IMR-90 (cell line): Measurements from ENCODE around the gene MMP26. TPM values are rescaled to one million over a fixed set of nuclear protein-coding genes. Genes with fewer than 3 reads are reported as not detected.

Source experiments
- ATAC-seq: fragments of 200-7000 bp; cut with Tn5 transposase; 2 replicates; pipeline ENCODE4 v1.9.1; 2020; ENCODE audit warnings: low read depth, mild to moderate bottlenecking, moderate library complexity
- BruUV-seq: library from RNA; stranded (reverse); fragments of 400-500 nt; replicated peaks from 2 replicates; lab custom pipeline; 2021; lab: Mats Ljungman, UMichigan
- CTCF ChIA-PET: fragments of 300-600 bp; formaldehyde crosslinking; extraction: SDS; loops from one replicate; lab custom pipeline; 2021; ENCODE audit warnings: antibody characterized with exemption; lab: Yijun Ruan, JAX
- POLR2A ChIA-PET: fragments of 300-600 bp; sonication (Branson Sonifier 250); formaldehyde crosslinking; loops from one replicate; lab custom pipeline; 2022; ENCODE audit warnings: antibody characterized with exemption; ENCODE audit not compliant: unreplicated experiment; lab: Charles Lee
- DNase-seq: peaks from one replicate; pipeline ENCODE4 v3.0.0; 2013
- H2AFZ ChIP-seq: replicated peaks from 2 replicates; pipeline ENCODE3; 2013; ENCODE audit warnings: low read length, mild to moderate bottlenecking; ENCODE audit not compliant: poor library complexity
- H2AK5ac ChIP-seq: 2 replicates; pipeline ENCODE4 v1.6.1; 2013; ENCODE audit warnings: low read depth, low read length, inconsistent platforms
- H2AK9ac ChIP-seq: replicated peaks from 2 replicates; pipeline ENCODE3; 2013; ENCODE audit warnings: mild to moderate bottlenecking, low read depth, low read length, moderate library complexity; ENCODE audit not compliant: poor library complexity
- H2BK120ac ChIP-seq: 2 replicates; pipeline ENCODE4 v1.6.1; 2013; ENCODE audit warnings: low read depth, low read length, inconsistent platforms
- H2BK15ac ChIP-seq: 3 replicates; pipeline ENCODE4 v1.6.1; 2013; ENCODE audit warnings: low read depth, low read length, inconsistent platforms
- H2BK20ac ChIP-seq: 2 replicates; pipeline ENCODE4 v1.6.1; 2013; ENCODE audit warnings: low read depth, mild to moderate bottlenecking, inconsistent platforms, low read length, moderate library complexity
- H2BK5ac ChIP-seq: 2 replicates; pipeline ENCODE4 v1.6.1; 2013; ENCODE audit warnings: mild to moderate bottlenecking, low read depth, low read length, inconsistent platforms; ENCODE audit not compliant: poor library complexity, severe bottlenecking
- H3K14ac ChIP-seq: replicated peaks from 2 replicates; pipeline ENCODE4 v1.6.1; 2013; ENCODE audit warnings: low read depth, low read length, inconsistent platforms
- H3K18ac ChIP-seq: 2 replicates; pipeline ENCODE4 v1.6.1; 2013; ENCODE audit warnings: low read depth, low read length, control low read depth
- H3K23ac ChIP-seq: 2 replicates; pipeline ENCODE4 v1.6.1; 2013; ENCODE audit warnings: low read depth, low read length, inconsistent platforms
- H3K27ac ChIP-seq: 2 replicates; pipeline ENCODE4 v1.5.1; 2013; ENCODE audit warnings: mild to moderate bottlenecking, control low read depth, low read length; ENCODE audit not compliant: insufficient read depth
- H3K27me3 ChIP-seq: 2 replicates; pipeline ENCODE4 v1.6.1; 2013; ENCODE audit warnings: low read length; ENCODE audit not compliant: control insufficient read depth, insufficient read depth
- H3K36me3 ChIP-seq: 2 replicates; pipeline ENCODE4 v1.6.1; 2013; ENCODE audit warnings: low read length, mixed read lengths; ENCODE audit not compliant: control insufficient read depth, insufficient read depth
- H3K4ac ChIP-seq: 2 replicates; pipeline ENCODE4 v1.6.1; 2013; ENCODE audit warnings: low read depth, low read length, inconsistent platforms
- H3K4me1 ChIP-seq: 2 replicates; pipeline ENCODE4 v1.6.1; 2013; ENCODE audit warnings: low read length, mixed read lengths; ENCODE audit not compliant: control insufficient read depth, insufficient read depth
- H3K4me2 ChIP-seq: 2 replicates; pipeline ENCODE4 v1.6.1; 2013; ENCODE audit warnings: low read depth, mild to moderate bottlenecking, control low read depth, low read length, moderate library complexity
- H3K4me3 ChIP-seq: 2 replicates; pipeline ENCODE4 v1.5.1; 2013; ENCODE audit warnings: low read depth, mild to moderate bottlenecking, control low read depth, low read length, moderate library complexity; ENCODE audit not compliant: insufficient read depth
- H3K56ac ChIP-seq: 2 replicates; pipeline ENCODE4 v1.6.1; 2013; ENCODE audit warnings: low read length, inconsistent platforms; ENCODE audit not compliant: insufficient read depth; ENCODE audit errors: extremely low read depth
- H3K79me1 ChIP-seq, 2 experiments: 2 replicates each; pipeline ENCODE4 v1.6.1; 2013; ENCODE audit warnings: low read length in 2 of 2, inconsistent platforms in 1 of 2, low read depth in 1 of 2
- H3K9ac ChIP-seq: 2 replicates; pipeline ENCODE4 v1.6.1; 2013; ENCODE audit warnings: low read depth, low read length, control low read depth
- H3K9me1 ChIP-seq: 2 replicates; pipeline ENCODE4 v1.6.1; 2013; ENCODE audit warnings: low read length, inconsistent platforms; ENCODE audit not compliant: insufficient read depth
- H3K9me3 ChIP-seq: 2 replicates; pipeline ENCODE4 v1.6.1; 2013; ENCODE audit warnings: low read length; ENCODE audit not compliant: control insufficient read depth, insufficient read depth
- H4K20me1 ChIP-seq: 2 replicates; pipeline ENCODE4 v1.6.1; 2013; ENCODE audit warnings: low read length, inconsistent platforms; ENCODE audit not compliant: insufficient read depth
- H4K5ac ChIP-seq: 2 replicates; pipeline ENCODE4 v1.6.1; 2013; ENCODE audit warnings: mild to moderate bottlenecking, low read depth, low read length, control low read depth
- H4K8ac ChIP-seq, 2 experiments: 2 replicates each; pipeline ENCODE4 v1.6.1; 2013; ENCODE audit warnings: low read depth in 2 of 2, low read length in 2 of 2, control low read depth in 1 of 2, inconsistent platforms in 1 of 2
- H4K91ac ChIP-seq: 2 replicates; pipeline ENCODE4 v1.6.1; 2013; ENCODE audit warnings: low read depth, low read length, inconsistent platforms; ENCODE audit not compliant: insufficient read depth
- CHD1 ChIP-seq: IDR thresholded peaks from 2 replicates; pipeline ENCODE4 v1.6.1; 2012; ENCODE audit warnings: low read depth, low read length, improper control_type of control experiment
- ELK1 ChIP-seq: fragments of 150-350 bp; IDR thresholded peaks from 2 replicates; pipeline ENCODE4 v1.6.1; 2016; ENCODE audit warnings: low read depth, mild to moderate bottlenecking, low read length, moderate library complexity, borderline replicate concordance
- MAFK ChIP-seq: IDR thresholded peaks from 2 replicates; pipeline ENCODE4 v1.6.1; 2012; ENCODE audit warnings: low read depth, low read length, improper control_type of control experiment
- RCOR1 ChIP-seq: IDR thresholded peaks from 2 replicates; pipeline ENCODE4 v1.6.1; 2012; ENCODE audit warnings: mild to moderate bottlenecking, low read length, improper control_type of control experiment; ENCODE audit not compliant: insufficient replicate concordance
- WGBS, 2 experiments: methylation state at CpG; one replicate each; pipeline versions ENCODE4 v1.1.5 to v1.1.7; 2013; ENCODE audit warnings: missing lambda C conversion rate in 2 of 2; ENCODE audit not compliant: insufficient read length in 1 of 2; ENCODE audit errors: extremely low coverage in 2 of 2; 5-methylcytosine and 5-hydroxymethylcytosine counted together
- dilution Hi-C: fragments of 300-500 bp; cut with HindIII; formaldehyde crosslinking; loops from one replicate; pipeline ENCODE4 v1.14.3; 2018; ENCODE audit warnings: low sequenced_read_pairs; ENCODE audit not compliant: unreplicated experiment
- in situ Hi-C: fragments of 300-500 bp; cut with MboI; formaldehyde crosslinking; loops from 3 replicates; pipeline ENCODE4 v1.14.3; 2019; ENCODE audit warnings: low sequenced_read_pairs, inconsistent platforms, mixed read lengths
- intact Hi-C: fragments of 100-400 bp; cut with micrococcal nuclease; formaldehyde crosslinking; loops from 2 replicates; pipeline ENCODE4 v1.10.0; 2022
- polyA plus RNA-seq, 3 experiments: library from polyadenylated mRNA; depleted of rRNA; stranded (reverse); fragments of >200 nt; gene quantifications; 2 replicates each; pipeline ENCODE4 v1.2.3, GENCODE V29; 2012; ENCODE audit warnings: low replicate concordance in 1 of 3
- total RNA-seq: library from RNA; depleted of rRNA; stranded (reverse); fragments of >200 nt; gene quantifications from 2 replicates; pipeline ENCODE4 v1.2.3, GENCODE V29; 2012

The MMP26 gene
- total and polyA plus RNA-seq, 2 of the 4 experiments (the other 2 are of a cell fraction) = not detected

DNA sequence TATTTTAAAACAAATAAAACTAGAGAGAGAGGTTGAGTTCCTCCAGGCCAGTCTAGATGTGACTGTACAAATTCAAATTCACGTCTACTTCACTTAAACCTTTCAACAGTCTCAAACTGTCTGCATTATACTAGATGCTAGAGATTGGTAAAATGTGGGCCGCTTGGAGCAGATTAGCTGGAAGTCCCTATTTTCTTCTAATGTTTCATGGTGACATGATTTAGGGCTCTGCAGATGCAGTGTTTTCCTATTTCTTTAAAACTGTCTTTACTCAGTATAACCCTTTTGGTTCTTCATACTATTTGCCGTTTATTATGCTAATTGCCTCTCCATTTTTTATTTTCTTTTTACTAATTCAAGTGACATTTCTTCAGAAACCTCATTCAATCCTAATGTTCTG is 40.4 kb upstream of the MMP26 start:
- Histone ChIP-seq H2BK15ac (no peak overlapping the region), H2BK20ac (no peak overlapping the region), H4K5ac (no peak overlapping the region), H3K9ac (no peak overlapping the region), H3K27ac (no peak overlapping the region), H3K18ac (no peak overlapping the region), H4K8ac (no peak overlapping the region), H2BK5ac (no peak overlapping the region), H2AK9ac (no peak overlapping the region), H3K79me1 (no peaks in the 10 kb centered on the region), H2AFZ (no peak overlapping the region), H3K27me3 (no peaks in the 10 kb centered on the region), H3K4me3 (no peak overlapping the region), H4K20me1 (no peaks in the 10 kb centered on the region), H3K9me3 (no peaks in the 10 kb centered on the region), H3K4ac (no peak overlapping the region), H3K9me1 (peaks cover 8% of the 10 kb centered on the region; the same call in 1 of the 2 replicates), H2BK120ac (no peak overlapping the region), H3K36me3 (no peaks in the 10 kb centered on the region), H3K56ac (no peak overlapping the region), H2AK5ac (no peak overlapping the region), H3K4me1 (peaks cover 2% of the 10 kb centered on the region; the same call in 1 of the 2 replicates), H3K23ac (no peak overlapping the region), H3K4me2 (no peak overlapping the region), H3K14ac (no peak overlapping the region), H4K91ac (no peak overlapping the region)
- ChIA-PET CTCF (no interaction called here), POLR2A (no interaction called here)
- DNase-seq (no peak), ATAC-seq (no peak)
- in situ Hi-C loops = no loop called here
- WGBS, 2 experiments = no CpG with 5 or more reads among the region's 3 CpGs
- dilution Hi-C loops = no loop called here
- intact Hi-C loops = no loop called here
- no TSS peak for BruUV-seq
- TF ChIP-seq CHD1 (no peak), ELK1 (no peak), RCOR1 (no peak), MAFK (no peak)
